Activated CD4-positive, alpha-beta T cell treated with anti-CD3 and anti-CD28 coated beads for 36 hours (primary cell): ENCODE data around the gene AADAC. TPM values are rescaled to one million over a fixed set of nuclear protein-coding genes. Genes with fewer than 3 reads are reported as not detected.

ENCODE experiments used
- total RNA-seq, 2 experiments: library from RNA; stranded (reverse); gene quantifications; one replicate each; pipeline ENCODE4 v1.2.3, GENCODE V29; 2021

AADAC gene
- total RNA-seq, 2 experiments from 2014 or later = not detected

Other genes with a start within 250 kb of the AADAC start
- not detected for gene AADACL2, start 80.2 kb upstream of the AADAC start, total RNA-seq
- gene SUCNR1, start 59.5 kb downstream of the AADAC start, total RNA-seq = not detected